Lung (tissue), 12 donors: ENCODE results near the gene TBC1D22B. TPM values are rescaled to one million over a fixed set of nuclear protein-coding genes. Genes with fewer than 3 reads are reported as not detected.
A peak's percentile ranks its signal among the peaks of the same experiment; 100 is the strongest.

ENCODE experiments used
- ATAC-seq: fragments of 200-7000 bp; cut with Tn5 transposase; one replicate; pipeline ENCODE4 v1.9.1; 2020; ENCODE audit warnings: moderate number of reproducible peaks; ENCODE audit not compliant: insufficient read depth, low FRiP score
- DNase-seq, 3 donors: peaks; one replicate each; pipeline ENCODE4 v3.0.0-alpha.2; 2013 to 2017
- H3K27ac ChIP-seq, 2 donors: one replicate each; pipeline ENCODE4 v1.5.1; 2013; ENCODE audit warnings: mild to moderate bottlenecking in 2 of 2, moderate library complexity in 2 of 2, control low read depth in 1 of 2, inconsistent platforms in 1 of 2, low read depth in 1 of 2, low read length in 1 of 2
- H3K27me3 ChIP-seq, 3 donors: one replicate each; pipeline ENCODE4 v1.5.1; 2013; ENCODE audit warnings: low read length in 2 of 3; ENCODE audit not compliant: control insufficient read depth in 3 of 3, insufficient read depth in 3 of 3
- H3K36me3 ChIP-seq, 4 donors: one replicate each; pipeline ENCODE4 v1.5.1; 2013; ENCODE audit warnings: low read length in 4 of 4, mild to moderate bottlenecking in 1 of 4, moderate library complexity in 1 of 4; ENCODE audit not compliant: control insufficient read depth in 4 of 4, insufficient read depth in 4 of 4
- H3K4me1 ChIP-seq, 5 donors: one replicate each; pipeline ENCODE4 v1.5.1; 2013; ENCODE audit warnings: low read length in 5 of 5, mild to moderate bottlenecking in 2 of 5, moderate library complexity in 1 of 5; ENCODE audit not compliant: control insufficient read depth in 5 of 5, insufficient read depth in 5 of 5
- H3K4me3 ChIP-seq: one replicate; pipeline ENCODE4 v1.5.1; 2013; ENCODE audit warnings: mild to moderate bottlenecking, control low read depth, moderate library complexity
- H3K9ac ChIP-seq, 2 donors: one replicate each; pipeline ENCODE4 v1.5.1; 2013; ENCODE audit warnings: low read length in 2 of 2, control low read depth in 1 of 2; ENCODE audit not compliant: insufficient read depth in 1 of 2
- H3K9me3 ChIP-seq, 4 donors: one replicate each; pipeline ENCODE4 v1.5.1; 2013; ENCODE audit warnings: low read length in 3 of 4, mild to moderate bottlenecking in 1 of 4, moderate library complexity in 1 of 4; ENCODE audit not compliant: control insufficient read depth in 4 of 4, insufficient read depth in 3 of 4
- CTCF ChIP-seq: IDR thresholded peaks from 2 replicates; pipeline ENCODE4 v1.5.1; 2012; ENCODE audit warnings: mild to moderate bottlenecking; ENCODE audit errors: control extremely low read depth, extremely low read depth
- WGBS, 2 donors: extraction: QIAGEN DNeasy Blood & Tissue Kit; methylation state at CpG; one replicate each; pipeline ENCODE4 v1.1.7; 2013; 5-methylcytosine and 5-hydroxymethylcytosine counted together
- polyA plus RNA-seq, 2 donors: library from polyadenylated mRNA; stranded (reverse); fragments of 200-250 nt; gene quantifications; one replicate each; pipeline ENCODE4 v1.2.1, GENCODE V29; 2013
- total RNA-seq, 2 donors: library from RNA; depleted of rRNA in 1 of 2; stranded (reverse); fragments of >200 nt in 1 of 2; gene quantifications; one replicate each; pipeline ENCODE4 v1.2.1, GENCODE V29; 2014 to 2021
- donor health status: control.
- donor health status: control.
- donor health status: Bipolar disorder and iron deficiency.
- donor health status: healthy.
- donor health status: DM: yes; HTN: yes; CAD: no.

The TBC1D22B gene
- total and polyA plus RNA-seq, 4 donors = 6.8 to 9.7 (median 8.8) TPM

- DNase-seq (no peak), ATAC-seq (no peak)
- WGBS, 2 donors = 90 to 97% methylated on average over 3 of the region's 3 CpGs
- H3K27ac ChIP-seq = no peak overlapping the region
- no peaks in the 10 kb centered on the region for H3K9me3 ChIP-seq
- H3K4me1 ChIP-seq = peaks cover 0 to 14% (median 4%) of the 10 kb centered on the region in 5 donors
- no peaks in the 10 kb centered on the region for H3K27me3 ChIP-seq
- H3K4me3 ChIP-seq = no peak overlapping the region
- peaks cover 25 to 48% (median 28%) of the 10 kb centered on the region in 4 donors for H3K36me3 ChIP-seq
- TF ChIP-seq CTCF = no peak
- no peak overlapping the region for H3K9ac ChIP-seq
Measured at GRCh38 chr6:37319156-37319555, 61.6 kb downstream of the TBC1D22B start.

- H3K36me3 ChIP-seq = peaks cover 23 to 46% (median 28%) of the 10 kb centered on the region in 4 donors
- no peaks in the 10 kb centered on the region for H3K27me3 ChIP-seq
- H3K4me1 ChIP-seq = peaks cover 0 to 22% (median 4%) of the 10 kb centered on the region in 5 donors
- WGBS, 2 donors = 64 to 72% methylated on average over 4 of the region's 4 CpGs
- DNase-seq (peak in 1 of 3 donors; percentile 37), ATAC-seq (no peak)
- no peak overlapping the region for H3K9ac ChIP-seq
- no peaks in the 10 kb centered on the region for H3K9me3 ChIP-seq
- H3K27ac ChIP-seq = no peak overlapping the region
- TF ChIP-seq CTCF = no peak
- H3K4me3 ChIP-seq = no peak overlapping the region
Measured at GRCh38 chr6:37319856-37320480, 62.4 kb downstream of the TBC1D22B start.

GRCh38 chr6:37320646-37321045, 63.1 kb downstream of the TBC1D22B start:
- H3K27ac ChIP-seq = no peak overlapping the region
- WGBS, 2 donors = 75 to 84% methylated on average over 8 of the region's 8 CpGs
- ATAC-seq (no peak), DNase-seq (no peak)
- no peak overlapping the region for H3K4me3 ChIP-seq
- peaks cover 19 to 44% (median 25%) of the 10 kb centered on the region in 4 donors for H3K36me3 ChIP-seq
- H3K27me3 ChIP-seq = no peaks in the 10 kb centered on the region
- TF ChIP-seq CTCF = no peak
- H3K9me3 ChIP-seq = no peaks in the 10 kb centered on the region
- peaks cover 0 to 23% (median 4%) of the 10 kb centered on the region in 5 donors for H3K4me1 ChIP-seq
- no peak overlapping the region for H3K9ac ChIP-seq

- Histone ChIP-seq H3K4me1 (peaks cover 0 to 23% (median 4%) of the 10 kb centered on the region in 5 donors), H3K27ac (no peak overlapping the region), H3K4me3 (no peak overlapping the region), H3K9me3 (no peaks in the 10 kb centered on the region), H3K9ac (no peak overlapping the region), H3K36me3 (peaks cover 14 to 42% (median 21%) of the 10 kb centered on the region in 4 donors), H3K27me3 (no peaks in the 10 kb centered on the region)
- DNase-seq = no peak
- TF ChIP-seq CTCF = no peak
- no peak for ATAC-seq
Measured at GRCh38 chr6:37321101-37321500, 63.5 kb downstream of the TBC1D22B start.
